PC-3 (cell line): ENCODE results near the gene SEPTIN14.

Source experiments
- EZH2phosphoT487 ChIP-seq: fragments of 300-600 bp; sonication (generic); IDR thresholded peaks from 2 replicates; pipeline ENCODE4 v1.6.1; 2018; ENCODE audit warnings: mild to moderate bottlenecking, antibody characterized with exemption, low read length, borderline replicate concordance
- TF ChIP-seq, protein P1 (sequence below): fragments of 300-600 bp; sonication (generic); conservative IDR thresholded peaks from 2 replicates; pipeline ENCODE4 v1.5.1; 2017; ENCODE audit warnings: antibody characterized with exemption, low read depth, mild to moderate bottlenecking, low read length

DNA sequence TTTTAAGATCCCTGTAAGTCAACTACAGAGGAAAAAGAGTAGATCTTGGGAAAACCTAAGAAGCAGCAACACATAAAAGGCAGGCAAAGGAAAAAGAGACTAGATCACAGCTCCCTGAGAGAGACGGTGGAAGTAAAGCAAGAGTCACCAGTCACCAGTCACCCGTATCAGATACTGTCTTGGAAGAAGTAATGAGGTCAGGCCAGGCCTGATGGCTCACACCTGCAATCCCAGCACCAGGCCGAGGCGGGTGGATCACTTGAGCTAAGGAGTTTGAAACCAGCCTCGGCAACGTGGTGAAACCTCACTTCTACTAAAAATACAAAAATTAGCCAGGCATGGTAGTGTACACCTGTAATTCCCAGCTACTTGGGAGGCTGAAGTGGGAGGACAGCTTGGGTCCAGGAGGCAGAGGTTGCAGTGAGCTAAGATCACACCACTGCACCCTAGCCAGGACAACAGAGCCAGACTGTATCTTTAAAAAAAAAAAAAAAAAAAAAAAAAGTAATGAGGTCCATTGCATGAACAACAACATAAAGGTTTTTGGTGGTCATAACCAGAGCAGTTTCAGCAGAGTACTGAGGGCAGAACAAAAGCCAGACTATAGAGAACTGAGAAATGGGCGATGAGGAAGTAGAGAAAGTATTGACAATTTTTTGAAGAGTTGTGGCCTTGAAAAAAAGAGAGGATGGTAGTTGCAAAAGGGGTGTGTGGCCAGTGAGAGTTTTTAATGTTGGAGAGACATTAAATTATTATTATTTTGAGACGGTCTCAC, 41.6 kb upstream of the SEPTIN14 start:
- TF ChIP-seq, protein P1, sequence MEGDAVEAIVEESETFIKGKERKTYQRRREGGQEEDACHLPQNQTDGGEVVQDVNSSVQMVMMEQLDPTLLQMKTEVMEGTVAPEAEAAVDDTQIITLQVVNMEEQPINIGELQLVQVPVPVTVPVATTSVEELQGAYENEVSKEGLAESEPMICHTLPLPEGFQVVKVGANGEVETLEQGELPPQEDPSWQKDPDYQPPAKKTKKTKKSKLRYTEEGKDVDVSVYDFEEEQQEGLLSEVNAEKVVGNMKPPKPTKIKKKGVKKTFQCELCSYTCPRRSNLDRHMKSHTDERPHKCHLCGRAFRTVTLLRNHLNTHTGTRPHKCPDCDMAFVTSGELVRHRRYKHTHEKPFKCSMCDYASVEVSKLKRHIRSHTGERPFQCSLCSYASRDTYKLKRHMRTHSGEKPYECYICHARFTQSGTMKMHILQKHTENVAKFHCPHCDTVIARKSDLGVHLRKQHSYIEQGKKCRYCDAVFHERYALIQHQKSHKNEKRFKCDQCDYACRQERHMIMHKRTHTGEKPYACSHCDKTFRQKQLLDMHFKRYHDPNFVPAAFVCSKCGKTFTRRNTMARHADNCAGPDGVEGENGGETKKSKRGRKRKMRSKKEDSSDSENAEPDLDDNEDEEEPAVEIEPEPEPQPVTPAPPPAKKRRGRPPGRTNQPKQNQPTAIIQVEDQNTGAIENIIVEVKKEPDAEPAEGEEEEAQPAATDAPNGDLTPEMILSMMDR = no peak
- TF ChIP-seq EZH2phosphoT487 = no peak
